ENCODE data around the gene TTC12.
"Not testable (repeated sequence)": the region's sequence is repeated elsewhere in the genome, so short reads cannot be mapped to it uniquely, and the experiment has no call there.

The TTC12 gene

GRCh38 chr11:113286509-113287497, 27.6 kb upstream of the TTC12 start:
- no peak for DNase-seq

GRCh38 chr11:113287801-113288200, 26.6 kb upstream of the TTC12 start:
- no peak for DNase-seq

- no peak for DNase-seq
These were observed 26.0 kb upstream of the TTC12 start for GRCh38 chr11:113288286-113288863.

DNA sequence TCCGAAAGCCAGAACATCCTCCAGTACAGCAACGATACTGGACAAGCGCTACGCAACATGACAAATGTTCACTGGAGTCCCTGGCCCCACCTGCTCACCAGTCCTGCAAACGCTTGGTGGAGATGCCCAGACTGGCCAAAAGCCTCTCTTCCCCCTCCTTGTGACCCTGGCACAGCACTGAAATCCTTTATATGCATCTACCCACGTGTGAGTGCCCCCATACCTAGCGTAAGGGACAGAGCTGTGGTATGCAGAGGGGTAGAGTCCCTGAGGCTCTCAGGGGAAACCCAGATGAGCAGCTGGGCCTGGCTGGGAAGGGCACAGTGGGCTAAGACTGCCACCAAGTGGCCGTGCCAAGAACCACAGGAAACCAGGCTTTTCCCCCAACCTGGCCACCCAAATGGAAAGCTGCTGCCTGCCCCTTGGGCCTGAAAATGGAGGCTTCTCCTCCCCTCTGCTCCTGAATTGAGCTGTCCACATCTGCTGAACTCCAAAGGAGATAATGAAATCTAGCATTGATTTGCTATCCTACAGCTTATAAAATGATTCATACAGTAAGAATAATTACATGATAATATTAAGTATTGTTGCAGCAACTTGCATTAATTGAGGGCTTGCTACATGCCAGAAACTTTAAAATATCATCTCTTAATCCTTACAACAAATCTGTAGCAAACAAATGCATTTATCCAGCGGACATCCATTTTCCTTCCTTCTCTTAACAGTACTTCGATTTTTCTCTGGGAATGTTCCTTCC, 24.8 kb upstream of the TTC12 start:
- peak; percentile 38 to 49 for DNase-seq

- DNase-seq: no peak
These were observed 20.4 kb upstream of the TTC12 start for GRCh38 chr11:113293936-113294335.

GRCh38 chr11:113295993-113296392, 18.4 kb upstream of the TTC12 start:
- no peak for DNase-seq

DNA sequence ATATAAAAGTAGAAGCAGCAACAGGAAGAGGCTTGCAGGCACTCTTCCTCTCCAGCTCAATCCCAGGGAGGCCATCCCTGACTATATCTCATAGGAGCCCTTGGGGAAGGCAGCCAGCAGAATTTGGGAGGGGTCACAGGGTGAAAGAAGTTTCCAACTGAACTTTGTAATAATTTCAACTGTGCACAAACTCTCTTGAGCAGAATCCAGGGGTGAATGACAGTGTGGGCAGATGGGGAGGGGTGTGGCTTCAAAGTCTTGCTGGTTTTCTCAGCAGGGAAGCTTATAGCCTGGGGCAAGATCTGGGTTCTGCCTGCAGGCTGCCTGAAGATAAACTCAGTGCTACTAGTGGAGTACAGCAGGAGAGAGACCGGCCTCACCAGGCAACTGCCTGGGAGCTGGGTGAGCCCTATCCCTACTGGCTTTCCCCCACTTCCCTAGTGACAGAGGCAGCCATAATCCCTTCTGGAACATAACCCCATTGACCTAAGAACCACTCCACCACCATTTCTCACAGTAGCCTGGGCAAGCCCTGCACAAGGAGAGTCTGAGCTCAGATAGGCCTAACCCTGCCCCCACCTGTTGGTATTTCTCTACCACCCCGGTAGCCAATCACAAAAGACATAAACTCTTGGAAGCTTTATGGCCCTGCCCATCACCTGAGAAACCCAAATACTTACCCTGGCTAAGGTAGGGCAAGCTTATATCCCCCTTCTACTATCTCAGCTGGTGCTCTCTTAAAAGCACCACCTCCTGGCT, 17.8 kb upstream of the TTC12 start:
- no peak for DNase-seq

DNA sequence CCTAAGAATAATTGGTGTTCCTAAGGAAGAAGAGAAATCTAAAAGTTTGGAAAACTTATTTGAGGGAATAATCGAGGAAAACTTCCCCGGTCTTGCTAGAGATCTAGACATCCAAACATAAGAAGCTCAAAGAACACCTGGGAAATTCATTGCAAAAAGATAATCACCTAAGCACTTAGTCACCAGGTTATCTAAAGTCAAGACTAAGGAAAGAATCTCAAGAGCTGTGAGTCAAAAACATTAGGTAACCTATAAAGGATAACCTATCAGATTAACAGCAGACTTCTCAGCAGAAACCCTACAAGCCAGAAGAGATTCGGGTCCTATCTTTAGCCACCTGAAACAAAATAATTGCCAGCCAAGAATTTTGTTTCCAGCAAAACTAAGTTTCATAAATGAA, 15.9 kb upstream of the TTC12 start:
- not testable (repeated sequence) for DNase-seq

DNA sequence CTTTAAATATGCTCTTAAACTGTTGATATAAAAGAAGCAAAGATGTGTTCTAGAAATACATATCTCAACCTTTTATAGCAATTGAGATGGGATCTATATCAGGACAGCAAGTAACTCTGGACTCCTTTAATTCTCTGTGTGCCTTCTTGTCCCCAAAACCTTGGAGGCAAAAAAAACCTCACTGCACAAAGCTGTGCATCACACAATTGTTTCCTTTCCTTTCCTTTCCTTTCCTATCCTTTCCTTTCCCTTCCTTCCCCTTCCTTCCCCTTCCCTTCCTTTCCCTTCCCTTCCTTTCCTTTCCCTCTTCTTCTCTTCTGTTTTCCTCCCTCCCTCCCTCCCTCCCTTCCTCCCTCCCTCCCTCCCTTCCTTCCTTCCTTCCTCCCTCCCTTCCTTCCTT, 9.5 kb upstream of the TTC12 start:
- DNase-seq: no peak

GRCh38 chr11:113305440-113306336, 8.7 kb upstream of the TTC12 start:
- DNase-seq: peak; percentile 61 to 72

DNA sequence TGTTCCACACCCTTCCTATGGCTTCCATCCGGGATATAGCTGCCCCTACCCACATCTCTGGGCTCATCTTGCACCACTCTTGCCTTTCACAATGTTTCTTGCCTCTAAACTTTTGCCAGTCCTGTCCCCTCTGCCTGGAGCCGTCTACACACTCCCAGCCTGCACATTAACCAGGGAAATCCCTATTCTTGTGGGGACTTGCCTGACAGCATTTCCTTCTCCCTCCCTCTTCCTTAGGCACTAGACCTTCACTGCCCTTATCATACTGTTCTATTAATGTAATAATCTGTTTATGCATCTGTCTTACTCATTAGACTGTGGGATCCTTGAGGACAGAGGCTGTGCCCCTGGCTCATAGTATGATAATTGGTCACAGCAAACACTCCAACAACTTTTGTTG, 5.8 kb upstream of the TTC12 start:
- no peak for DNase-seq

DNA sequence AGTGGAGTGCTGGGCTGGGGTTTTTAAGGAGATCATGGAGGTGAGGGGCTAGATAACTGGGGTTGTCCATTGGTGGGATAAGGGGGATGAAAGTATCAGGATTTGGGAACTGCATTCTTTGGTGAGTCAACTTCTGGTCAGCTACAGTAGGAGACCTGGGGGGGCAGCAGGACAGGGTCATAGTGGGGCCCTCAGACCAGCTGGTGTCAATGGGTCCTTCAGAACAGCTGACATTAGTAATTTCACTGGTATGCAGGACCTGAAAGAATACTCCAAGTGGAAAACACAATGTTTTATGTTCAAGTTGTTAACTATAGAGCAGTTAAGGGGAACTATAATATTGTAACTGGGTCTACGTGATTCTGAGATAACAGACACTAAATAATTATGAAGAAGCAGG, 2.8 kb upstream of the TTC12 start:
- DNase-seq: no peak

DNA sequence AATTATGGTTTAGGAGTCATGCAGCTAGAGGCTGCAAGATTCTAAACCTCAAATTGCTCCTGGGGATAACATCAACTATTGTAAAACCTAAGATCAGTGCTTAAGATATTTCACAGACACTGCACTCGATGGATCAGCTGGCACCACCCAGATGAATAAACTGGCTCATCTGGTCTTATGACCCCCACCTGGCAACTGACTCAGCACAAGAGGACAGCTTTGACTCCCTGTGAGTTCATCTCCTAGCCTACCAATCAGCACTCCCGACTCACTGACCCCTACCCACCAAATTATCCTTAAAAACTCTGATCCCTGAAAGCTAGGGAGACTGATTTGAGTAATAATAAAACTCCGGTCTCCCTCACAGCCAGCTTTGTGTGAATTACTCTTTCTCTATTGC, 782 bp upstream of the TTC12 start:
- DNase-seq: no peak

DNA sequence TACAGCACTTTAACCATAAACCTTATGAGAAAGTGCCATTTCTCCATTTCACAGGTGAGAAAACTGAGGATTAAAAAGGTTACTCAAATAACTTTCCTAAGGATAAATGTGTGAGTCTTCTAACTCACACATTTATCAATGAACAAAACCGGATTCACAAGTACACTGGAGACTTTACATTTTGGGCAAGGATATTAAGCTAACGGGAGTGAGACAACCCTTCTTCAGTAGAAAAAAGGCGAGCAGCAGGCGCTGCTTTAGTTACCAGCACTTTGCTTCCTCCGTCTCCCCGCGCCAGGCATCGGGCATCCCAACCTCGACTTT, 356 bp upstream of the TTC12 start:
- no peak for DNase-seq

DNA sequence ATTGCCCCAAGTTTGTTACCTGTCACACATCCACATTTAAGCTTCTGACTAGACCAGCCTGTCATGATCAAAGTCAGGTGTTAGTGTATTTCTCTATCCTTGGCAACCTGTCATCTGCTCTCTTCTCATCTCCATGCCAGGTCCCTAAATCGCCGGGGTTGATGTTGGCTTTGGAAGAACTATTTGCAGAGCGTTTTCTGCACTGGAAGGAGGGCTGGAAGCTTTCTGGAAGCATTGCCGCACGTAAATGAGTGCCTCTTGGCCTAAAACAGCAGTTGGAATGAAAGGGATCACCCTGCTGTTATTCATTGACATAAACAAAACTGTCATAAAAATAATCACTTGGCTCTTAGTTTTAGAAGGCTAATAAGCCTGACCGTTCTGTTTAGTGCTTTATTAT, 1.4 kb downstream of the TTC12 start:
- DNase-seq: no peak

GRCh38 chr11:113316256-113316655, 1.9 kb downstream of the TTC12 start:
- no peak for DNase-seq

GRCh38 chr11:113317339-113317738, 3.0 kb downstream of the TTC12 start:
- DNase-seq: no peak

GRCh38 chr11:113319085-113319484, 4.7 kb downstream of the TTC12 start:
- DNase-seq: no peak

GRCh38 chr11:113322158-113322557, 7.8 kb downstream of the TTC12 start:
- no peak for DNase-seq

- DNase-seq: no peak
These were observed 9.9 kb downstream of the TTC12 start for GRCh38 chr11:113324250-113324649.

GRCh38 chr11:113329725-113330124, 15.3 kb downstream of the TTC12 start:
- no peak for DNase-seq

- no peak for DNase-seq
These were observed 17.1 kb downstream of the TTC12 start for GRCh38 chr11:113331441-113331840.
